Fibroblast of the aortic adventitia (primary cell): ENCODE measurements around the gene FAM47E. TPM values are rescaled to one million over a fixed set of nuclear protein-coding genes. Genes with fewer than 3 reads are reported as not detected.
"Not testable (repeated sequence)": the region's sequence is repeated elsewhere in the genome, so short reads cannot be mapped to it uniquely, and the experiment has no call there.

Experiments used
- DNase-seq: peaks from one replicate; pipeline ENCODE4 v3.0.0-alpha.2; 2010; ENCODE audit warnings: low read depth
- H3K4me3 ChIP-seq: 2 replicates; pipeline ENCODE4 v1.5.1; 2011; ENCODE audit warnings: low read depth, mild to moderate bottlenecking, control low read depth, low read length, moderate library complexity
- total RNA-seq: library from RNA; depleted of rRNA; stranded (reverse); fragments of >200 nt; gene quantifications from 2 replicates; pipeline ENCODE4 v1.2.3, GENCODE V29; 2012; ENCODE audit warnings: low replicate concordance
- TF ChIP-seq, protein P1 (sequence below): IDR thresholded peaks from 2 replicates; pipeline ENCODE4 v1.5.1; 2011; ENCODE audit warnings: mild to moderate bottlenecking, low read length, control low read depth, inconsistent platforms; ENCODE audit not compliant: insufficient read depth

FAM47E gene
- total RNA-seq, 1 donor: 0.18 TPM

DNA sequence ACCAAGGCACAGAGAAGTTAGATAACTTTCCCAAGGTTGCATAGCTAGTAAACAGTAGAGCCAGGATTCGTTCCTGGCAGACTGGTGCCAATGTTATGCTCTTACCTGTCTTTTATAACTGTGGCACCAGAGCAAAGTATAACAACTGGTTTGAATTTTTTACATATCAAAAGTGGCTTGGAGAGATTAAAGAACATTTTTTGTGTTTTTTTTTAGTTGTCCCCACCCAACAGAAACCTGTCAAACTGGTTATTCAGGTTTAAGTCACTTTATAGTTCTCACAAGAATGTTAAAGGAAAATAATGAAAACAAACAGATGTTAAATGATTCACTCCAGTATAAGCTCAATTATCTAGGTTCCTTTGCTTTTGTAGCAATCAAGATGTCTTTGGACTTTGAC is 15.6 kb upstream of the FAM47E start:
- no peak overlapping the region for H3K4me3 ChIP-seq
- TF ChIP-seq, protein P1, sequence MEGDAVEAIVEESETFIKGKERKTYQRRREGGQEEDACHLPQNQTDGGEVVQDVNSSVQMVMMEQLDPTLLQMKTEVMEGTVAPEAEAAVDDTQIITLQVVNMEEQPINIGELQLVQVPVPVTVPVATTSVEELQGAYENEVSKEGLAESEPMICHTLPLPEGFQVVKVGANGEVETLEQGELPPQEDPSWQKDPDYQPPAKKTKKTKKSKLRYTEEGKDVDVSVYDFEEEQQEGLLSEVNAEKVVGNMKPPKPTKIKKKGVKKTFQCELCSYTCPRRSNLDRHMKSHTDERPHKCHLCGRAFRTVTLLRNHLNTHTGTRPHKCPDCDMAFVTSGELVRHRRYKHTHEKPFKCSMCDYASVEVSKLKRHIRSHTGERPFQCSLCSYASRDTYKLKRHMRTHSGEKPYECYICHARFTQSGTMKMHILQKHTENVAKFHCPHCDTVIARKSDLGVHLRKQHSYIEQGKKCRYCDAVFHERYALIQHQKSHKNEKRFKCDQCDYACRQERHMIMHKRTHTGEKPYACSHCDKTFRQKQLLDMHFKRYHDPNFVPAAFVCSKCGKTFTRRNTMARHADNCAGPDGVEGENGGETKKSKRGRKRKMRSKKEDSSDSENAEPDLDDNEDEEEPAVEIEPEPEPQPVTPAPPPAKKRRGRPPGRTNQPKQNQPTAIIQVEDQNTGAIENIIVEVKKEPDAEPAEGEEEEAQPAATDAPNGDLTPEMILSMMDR: no peak
- DNase-seq: no peak

DNA sequence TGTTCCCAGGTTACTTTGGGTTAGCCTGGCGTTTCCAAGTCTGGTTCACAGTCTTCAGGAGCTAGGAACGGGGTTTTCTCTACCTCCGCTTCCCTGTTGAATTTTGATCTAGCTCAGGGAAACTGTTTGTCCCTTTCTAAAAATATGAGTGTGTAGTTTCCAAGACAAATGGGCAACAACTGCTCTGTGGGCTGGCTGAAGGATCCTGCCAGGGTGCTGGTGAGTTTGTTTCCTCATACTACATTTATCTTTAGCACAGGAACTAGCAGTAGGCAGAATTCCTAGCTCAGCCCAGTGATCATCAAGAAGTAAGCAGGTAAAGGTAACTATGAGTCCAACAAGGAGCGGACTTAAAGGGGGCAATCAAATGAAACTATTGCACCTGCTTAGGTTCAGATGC is 13.3 kb upstream of the FAM47E start:
- H3K4me3 ChIP-seq: no peak overlapping the region
- TF ChIP-seq, protein P1: no peak
- no peak for DNase-seq

DNA sequence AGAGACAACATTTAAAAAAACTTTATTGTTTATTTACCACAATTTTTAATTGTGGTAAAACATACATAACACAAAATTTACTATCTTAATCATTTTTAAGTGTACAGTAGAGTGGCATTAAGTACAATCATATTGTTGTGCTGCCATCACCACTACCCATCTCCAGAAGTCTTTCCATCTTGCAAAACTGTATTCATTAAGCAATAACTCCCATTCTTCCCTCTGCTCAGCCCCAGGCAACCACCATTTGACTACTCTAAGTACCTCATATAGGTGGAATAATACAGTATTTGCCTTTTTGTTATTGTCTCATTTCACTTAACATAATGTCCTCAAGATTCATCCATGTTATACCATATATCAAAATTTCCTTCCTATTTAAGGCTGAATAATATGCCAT is 12.8 kb upstream of the FAM47E start:
- H3K4me3 ChIP-seq: no peak overlapping the region
- DNase-seq: no peak
- TF ChIP-seq, protein P1: no peak

DNA sequence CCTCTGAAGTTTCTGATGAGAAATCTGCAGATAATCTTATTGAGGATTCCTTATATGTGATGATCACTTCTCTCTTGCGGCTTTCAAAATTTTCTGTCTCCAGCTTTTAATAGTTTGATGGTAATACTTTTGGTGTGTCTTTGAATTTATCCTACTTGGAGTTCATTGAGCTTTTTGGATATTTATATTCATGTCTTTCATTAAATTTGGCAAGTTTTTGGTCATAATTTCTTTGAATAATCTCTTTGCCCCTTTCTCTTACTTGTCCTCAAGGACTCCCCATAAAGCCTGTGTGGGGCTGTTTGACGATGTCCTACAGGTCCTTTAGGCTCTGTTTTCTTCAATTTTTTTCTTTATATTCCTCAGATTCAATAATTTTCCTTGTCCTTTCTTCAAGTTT is 11.3 kb upstream of the FAM47E start:
- H3K4me3 ChIP-seq: no peak overlapping the region
- TF ChIP-seq, protein P1: no peak
- DNase-seq: no peak

DNA sequence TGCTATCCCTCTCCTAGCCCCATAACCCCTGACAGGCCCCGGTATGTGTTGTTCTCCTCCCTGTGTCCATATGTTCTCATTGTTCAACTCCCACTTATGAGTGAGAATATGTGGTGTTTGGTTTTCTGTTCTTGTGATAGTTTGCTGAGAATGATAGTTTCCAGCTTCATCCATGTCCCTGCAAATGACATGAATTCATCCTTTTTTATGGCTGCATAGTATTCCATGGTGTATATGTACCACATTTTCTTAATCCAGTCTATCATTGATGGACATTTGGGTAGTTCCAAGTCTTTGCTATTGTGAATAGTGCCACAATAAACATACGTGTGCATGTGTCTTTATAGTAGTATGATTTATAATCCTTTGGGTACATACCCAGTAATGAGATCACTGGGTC is 7.6 kb upstream of the FAM47E start:
- H3K4me3 ChIP-seq, DNase-seq: not testable (repeated sequence)

DNA sequence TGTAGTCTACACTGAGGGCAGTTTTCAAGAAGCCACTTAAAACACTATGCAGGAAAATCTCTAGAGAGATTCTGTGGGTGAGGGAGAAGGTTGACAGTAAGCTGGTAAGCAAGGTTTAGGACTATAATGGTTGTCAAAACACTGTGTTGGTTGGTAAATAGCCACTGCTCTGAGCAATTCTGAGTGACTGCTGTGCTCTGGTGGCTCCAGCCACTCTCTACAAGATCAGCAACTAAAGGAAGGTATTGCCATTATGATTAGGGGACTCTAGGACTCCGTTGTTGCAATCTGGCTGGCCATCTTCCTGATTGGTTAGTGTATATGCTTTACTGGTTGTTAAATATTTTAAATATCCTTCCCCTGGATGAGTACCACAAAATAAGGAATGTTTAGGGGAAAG is 5.5 kb upstream of the FAM47E start:
- TF ChIP-seq, protein P1: no peak
- DNase-seq: no peak

DNA sequence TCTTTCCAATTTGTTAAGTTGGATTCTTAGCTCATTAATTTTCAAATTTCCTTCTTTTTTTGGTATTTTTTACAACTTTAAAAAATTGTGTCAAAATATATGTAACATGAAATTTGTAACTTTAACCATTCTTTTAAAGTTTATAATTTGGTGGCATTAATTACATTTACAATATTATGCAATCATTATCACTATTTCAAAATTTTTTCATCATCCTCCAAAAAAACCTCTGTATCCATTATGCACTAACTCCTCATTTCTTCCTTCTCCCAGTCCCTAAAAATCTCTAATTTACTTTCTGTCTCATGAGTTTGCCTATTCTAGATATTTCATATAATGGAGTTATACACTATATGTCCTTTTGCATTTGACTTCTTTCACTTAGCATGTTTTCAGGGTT is 4.7 kb upstream of the FAM47E start:
- DNase-seq: no peak
- H3K4me3 ChIP-seq: no peak overlapping the region
- TF ChIP-seq, protein P1: no peak

More for the DNA sequence above, 5.5 kb upstream of the FAM47E start:
- H3K4me3 ChIP-seq: no peak overlapping the region
